ENCODE results near the gene PVALEF.

DNA sequence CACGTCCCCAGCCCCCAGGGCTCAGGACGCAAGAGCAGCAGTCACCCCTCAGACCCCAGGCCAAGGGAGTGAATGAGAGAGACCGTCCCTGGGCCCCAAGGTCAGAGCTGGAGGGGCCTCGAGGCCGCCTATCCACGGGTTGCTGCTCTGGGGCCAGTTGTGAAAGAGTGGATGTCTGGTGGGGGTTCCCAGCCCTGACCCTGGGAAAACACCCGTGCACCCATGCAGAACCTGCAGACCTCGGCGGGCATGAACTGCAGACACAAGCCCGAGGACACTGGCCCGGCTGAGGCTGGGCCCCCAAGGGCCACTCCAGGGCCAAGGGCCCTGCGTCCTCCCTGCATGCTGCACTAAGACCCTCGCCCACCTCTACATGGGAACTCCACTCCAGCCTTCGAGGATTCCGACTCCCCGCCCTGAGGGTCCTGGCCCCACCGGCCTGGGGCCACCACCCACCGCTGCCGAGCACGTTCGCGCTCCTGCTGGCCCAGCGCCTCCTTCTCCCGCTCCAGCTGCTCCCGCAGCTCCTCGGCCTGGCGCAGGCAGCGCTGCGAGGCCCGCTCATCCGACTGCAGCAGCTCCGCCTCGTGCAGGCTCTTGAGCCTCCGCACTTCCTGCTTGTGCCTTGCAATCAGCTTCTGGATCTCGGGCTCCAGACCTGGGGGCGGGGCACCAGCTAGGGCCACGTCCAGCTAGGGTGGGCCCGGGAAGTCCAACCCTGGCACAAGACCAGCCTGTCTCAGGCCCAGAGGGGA lies 28.3 kb downstream of the PVALEF start:
- TF ChIP-seq, protein P1, sequence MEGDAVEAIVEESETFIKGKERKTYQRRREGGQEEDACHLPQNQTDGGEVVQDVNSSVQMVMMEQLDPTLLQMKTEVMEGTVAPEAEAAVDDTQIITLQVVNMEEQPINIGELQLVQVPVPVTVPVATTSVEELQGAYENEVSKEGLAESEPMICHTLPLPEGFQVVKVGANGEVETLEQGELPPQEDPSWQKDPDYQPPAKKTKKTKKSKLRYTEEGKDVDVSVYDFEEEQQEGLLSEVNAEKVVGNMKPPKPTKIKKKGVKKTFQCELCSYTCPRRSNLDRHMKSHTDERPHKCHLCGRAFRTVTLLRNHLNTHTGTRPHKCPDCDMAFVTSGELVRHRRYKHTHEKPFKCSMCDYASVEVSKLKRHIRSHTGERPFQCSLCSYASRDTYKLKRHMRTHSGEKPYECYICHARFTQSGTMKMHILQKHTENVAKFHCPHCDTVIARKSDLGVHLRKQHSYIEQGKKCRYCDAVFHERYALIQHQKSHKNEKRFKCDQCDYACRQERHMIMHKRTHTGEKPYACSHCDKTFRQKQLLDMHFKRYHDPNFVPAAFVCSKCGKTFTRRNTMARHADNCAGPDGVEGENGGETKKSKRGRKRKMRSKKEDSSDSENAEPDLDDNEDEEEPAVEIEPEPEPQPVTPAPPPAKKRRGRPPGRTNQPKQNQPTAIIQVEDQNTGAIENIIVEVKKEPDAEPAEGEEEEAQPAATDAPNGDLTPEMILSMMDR (IDR thresholded peaks at IDR 0.05): no peak
- no peak for TF ChIP-seq POLR2A (IDR thresholded peaks at IDR 0.05)
